HG03139 (cell line): ENCODE measurements around the gene C6orf120.
A peak's percentile ranks its signal among the peaks of the same experiment; 100 is the strongest.

ENCODE experiments used
- ATAC-seq: cut with Tn5 transposase; IDR thresholded peaks from one replicate; pipeline ENCODE4 v1.9.1; 2021; ENCODE audit not compliant: unreplicated experiment

Gene C6orf120

DNA sequence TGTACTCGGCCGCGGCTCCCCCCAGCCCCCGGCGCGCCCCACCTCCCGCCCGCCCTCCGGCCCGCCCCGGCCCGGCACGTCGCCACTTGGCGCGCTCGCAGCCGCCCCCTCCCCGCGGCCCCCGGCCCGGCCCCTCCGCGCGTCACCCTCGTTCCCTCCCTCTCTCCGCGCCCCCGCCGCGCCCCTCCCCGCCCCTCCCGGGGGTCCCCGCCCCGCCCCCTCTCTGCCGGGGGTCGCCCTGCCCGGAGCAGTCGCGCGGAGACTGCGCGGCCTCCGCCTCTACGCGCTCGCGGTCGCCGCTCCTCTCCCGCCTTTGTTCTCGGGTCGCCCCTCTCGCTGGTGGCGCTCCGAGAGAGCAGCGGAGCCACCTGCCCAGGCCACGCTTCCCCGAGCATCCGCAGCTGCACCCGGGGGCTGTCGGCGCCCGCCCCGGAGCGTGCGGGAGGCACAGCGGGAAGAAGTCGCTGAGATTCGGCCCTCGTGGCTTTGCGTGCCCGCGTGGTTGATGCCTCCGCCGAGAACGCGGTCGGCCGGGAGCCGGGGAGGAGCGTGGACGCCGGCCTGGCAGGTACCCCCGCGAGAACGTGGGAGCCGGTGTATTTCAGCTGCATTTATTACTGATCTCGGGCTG lies 22.7 kb downstream of the C6orf120 start, which contains the start of gene PHF10:
PHF10 (minus strand) TSS at position 7 of the 631 bp plus-strand sequence. CDS start 569 bp downstream, outside the sequence.
- ATAC-seq: peak; percentile 37

DNA sequence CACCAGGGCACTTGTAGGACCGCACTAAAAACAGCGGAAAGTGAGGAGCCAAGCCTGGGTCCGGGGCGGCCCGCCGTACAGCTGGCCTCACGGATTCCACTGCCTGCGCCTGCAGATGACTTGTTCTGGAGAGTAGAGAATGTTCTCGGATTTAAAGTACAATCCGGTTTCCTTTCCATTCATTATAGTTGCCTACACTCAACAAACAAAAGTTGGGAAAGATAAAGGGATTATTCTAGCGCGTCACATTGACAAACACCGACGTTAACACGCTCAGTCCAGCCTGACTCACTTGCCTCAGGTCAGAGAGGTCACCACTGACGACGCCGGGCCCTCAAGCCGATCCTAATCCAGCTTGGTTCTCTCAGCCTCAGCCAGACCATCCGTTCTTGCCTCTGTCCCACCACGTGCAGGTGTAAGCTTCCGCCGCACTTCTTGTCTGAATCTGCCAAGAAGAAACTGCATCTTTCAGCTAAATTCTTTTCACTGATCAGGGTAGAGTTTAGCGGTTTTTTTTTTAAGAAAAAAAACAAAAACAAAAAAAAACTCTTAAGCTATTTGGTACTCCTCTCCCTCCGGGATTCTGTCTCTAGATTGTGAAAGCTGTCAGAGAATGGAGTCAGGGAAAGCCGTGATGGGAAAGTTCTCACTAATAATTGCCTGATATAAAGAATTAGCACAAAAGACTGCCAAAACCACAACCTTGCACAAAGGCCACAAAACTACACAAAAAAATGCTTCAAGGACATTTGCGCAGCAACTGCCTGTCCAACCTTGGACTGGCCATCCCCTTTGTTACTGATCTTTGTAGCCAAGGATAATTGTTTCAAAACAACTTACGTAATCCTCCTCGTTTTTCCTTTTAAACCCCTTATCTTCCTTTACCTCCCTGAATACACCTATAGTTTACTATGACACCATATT lies 23.5 kb downstream of the C6orf120 start:
- no peak for ATAC-seq

DNA sequence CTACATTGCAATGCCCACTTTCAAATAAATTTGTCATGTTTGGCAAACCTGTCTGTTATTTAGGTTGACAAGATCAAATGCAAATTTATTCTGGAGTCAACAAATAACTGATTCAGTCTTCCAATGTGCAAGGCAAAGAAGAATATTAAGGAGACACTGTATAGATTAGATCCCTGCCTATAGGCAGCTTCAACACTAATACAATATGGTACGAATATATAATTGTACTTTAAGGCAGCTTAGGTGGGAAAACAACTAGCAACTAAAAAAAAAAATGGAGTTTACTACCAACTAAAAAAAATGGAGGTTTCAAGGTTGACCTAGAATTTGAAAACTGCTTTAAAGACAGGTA lies 24.1 kb downstream of the C6orf120 start:
- ATAC-seq: no peak

DNA sequence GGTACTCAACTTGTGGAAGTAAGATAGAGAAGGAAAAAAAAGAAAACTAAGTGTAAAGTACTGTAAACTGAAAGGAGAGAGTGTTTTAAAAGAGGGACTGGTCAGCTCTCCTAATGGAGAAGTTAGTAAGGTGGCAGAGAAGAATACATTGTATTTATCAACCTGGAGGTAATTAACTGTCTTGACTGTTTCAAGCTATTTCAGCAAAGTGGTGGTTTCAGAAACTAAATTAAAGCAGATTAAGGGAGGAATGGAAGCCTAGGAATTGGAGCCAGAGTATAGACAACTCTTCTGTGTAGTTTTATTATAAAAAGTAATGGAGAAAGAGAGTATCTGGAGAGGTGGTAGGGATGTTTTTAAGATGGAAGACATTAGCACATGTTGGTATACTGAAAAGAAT lies 25.0 kb downstream of the C6orf120 start:
- no peak for ATAC-seq

DNA sequence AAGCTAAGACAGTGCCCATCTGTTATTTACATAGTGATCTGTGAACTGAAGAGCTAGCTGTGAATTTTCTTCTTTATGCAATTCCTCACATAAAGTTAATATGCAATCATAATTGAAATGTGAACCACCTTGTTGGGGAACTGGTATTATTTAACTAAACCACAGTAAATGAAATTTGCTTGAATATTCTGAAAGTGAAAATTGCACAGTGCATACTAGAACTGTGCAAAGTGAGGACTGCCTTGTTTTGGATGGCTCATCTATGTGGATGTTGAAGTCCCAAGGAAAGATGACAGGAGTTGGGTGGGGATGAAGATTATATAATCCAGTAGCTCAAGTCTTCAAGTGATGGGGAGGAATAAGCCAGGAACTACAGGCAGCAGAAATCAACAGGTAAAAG lies 28.0 kb downstream of the C6orf120 start:
- ATAC-seq: no peak

DNA sequence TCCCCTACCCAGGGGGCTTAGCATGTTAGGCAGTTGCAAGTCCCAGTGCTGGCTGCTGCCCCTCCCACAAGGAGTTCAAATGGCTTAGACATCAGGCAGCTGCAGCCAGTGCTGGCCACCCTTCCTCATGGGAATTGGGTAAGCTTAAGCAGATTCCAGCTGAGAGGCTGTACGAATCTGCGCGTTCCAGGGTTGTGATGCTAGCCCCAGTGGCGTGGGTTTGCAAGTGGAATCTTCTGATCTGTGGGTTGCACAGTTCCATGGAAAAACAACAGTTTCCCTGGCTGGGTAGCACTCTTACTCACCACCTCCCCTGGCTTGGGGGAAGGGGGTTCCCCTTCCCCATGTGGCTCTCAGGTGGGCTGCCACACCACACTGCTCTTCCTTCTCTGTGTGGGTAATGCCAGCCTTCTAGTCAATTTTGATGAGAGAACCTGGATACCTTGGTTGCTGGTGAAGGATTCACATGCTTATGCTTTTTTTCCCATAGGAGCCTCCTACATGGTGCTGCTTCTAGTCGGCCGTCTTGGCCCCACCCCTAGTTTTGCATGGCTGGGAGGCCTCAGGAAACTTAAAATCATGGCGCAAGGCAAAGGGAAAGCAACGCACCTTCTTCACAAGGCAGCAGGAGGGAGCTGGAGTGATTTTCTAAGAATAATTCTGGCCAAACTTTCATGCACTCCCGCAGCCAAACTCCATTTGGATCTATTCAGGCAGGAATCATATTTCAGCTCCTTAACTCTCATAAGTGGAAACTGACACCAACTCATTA lies 36.5 kb downstream of the C6orf120 start:
- ATAC-seq: no peak

DNA sequence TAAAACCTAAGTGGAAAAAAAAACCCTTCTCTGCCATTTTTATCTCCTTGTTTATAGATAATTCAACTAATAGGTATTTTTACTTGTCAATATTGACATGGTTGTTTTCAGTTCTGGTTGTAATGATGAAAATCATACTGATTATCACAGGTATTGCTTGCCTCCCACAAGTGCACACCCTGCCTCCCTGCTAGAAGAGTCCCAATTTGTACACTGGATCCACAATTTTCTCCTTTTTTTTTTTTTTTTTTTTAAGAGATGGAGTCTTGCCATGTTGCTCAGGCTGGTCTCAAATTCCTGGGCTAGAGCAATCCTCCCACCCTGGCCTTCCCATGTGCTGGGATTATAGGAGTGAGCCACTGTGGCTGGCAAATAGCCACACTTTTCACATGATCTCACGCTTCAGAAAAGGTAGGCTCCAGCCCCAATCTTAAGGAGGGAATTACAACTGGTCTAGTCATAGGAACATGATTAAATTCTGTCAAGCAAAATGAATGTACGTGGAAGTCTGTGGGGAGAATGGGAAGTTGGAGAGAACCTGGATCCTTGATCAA lies 37.1 kb downstream of the C6orf120 start:
- ATAC-seq: no peak

DNA sequence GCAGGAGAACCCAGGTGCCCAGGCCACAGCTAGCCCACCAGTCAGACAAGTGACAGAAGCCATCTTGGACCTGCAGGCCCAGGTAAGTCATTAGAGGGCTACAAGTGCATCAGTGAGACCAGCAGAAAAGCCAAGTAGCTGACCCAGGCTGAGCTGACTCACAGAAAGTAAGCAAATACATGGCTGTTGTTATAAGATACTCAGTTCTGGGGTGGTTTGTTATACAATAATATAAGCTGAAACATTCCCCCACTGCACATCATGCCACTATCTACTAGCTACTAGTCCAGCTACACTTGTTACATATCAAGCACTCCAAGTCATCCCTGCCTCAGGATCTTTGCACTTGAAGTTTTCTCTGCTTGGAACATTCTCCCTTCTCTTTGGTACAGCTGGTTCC lies 39.4 kb downstream of the C6orf120 start:
- no peak for ATAC-seq

DNA sequence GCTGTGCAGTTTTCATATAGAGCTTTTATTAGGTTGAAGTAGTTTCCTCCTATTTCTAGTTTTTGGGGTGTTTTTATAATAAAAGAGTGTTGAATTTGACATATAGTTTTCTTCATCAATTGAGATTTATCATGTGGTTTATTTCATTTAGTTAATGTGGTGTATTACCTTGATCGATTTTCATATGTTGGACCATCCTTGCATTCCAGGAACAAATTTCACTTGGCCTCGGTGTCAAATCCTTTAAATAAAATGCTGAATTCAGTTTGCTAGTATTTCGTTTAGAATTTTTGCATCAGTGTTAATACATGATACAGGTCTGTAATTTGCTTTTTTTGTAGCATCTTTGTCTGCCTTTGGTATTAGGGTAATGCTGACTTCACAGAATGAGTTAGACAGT lies 43.5 kb downstream of the C6orf120 start:
- no peak for ATAC-seq

DNA sequence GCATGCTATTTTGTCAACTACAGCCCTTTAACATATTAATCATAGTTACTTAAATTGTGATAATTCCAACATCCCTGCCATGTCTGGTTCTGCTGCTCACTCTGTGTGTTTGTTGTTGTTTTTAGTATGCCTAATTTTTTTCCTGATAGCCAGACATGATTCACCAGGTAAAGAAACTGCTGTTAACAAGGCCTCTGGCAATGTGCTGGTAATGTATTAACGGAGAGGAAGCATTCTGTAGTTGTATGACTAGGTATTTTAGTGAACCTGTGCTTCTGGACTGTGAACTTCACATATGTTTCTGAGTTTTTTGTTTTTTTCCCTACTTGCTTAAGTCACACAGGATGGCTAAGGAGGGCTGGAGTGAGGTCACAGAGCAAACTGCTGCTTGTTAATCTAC lies 44.6 kb downstream of the C6orf120 start:
- no peak for ATAC-seq

DNA sequence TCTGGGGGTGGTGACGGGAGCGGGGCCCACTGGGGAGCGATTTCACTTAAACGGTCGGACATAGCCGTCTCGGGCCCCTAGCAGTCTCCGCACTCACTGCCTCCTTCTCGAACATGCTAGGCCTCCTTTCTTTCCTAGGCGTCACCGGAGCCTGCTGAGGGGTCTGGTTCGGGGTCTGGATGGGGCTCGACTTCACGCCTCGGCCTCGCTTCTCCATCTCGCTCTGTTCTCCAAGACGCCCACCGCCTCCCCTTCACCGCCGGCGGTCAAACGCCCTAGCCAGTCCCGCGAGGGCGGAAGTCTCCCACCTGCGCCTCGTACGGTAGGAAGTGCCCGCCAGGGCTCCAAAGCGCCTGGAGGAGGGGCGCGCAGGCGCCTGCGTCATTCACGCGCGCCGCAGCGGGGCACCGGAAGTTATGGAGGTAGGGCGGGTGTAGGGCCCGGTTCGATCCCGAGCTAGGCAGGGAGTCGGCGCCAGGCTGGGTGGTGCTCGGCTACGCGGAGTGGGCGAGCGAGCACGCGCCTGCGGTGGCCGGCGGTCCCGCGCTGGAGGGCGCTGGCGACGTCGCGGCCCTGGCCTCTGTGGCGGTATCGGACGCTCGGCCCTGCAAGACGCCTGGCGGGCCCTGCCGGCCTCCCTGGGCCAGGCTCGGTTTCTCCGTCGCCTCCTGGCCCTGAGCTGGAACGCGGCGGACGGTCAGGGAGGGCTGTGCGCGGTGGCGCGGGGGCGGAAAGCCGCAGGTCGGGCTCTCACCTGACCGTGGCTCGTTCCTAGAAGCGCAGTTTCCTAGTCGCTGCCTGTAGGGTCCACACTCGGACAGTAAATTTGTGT lies 49.5 kb downstream of the C6orf120 start, which contains the start of the genes DYNLT2 and ERMARD:
DYNLT2 (minus strand) TSS at position 331 of the 832 bp plus-strand sequence; CDS start at position 217, 114 bp downstream.
ERMARD (plus strand) TSS at position 381 of the 832 bp plus-strand sequence; CDS start at position 417, 36 bp downstream.
- peak; percentile 95 for ATAC-seq

DNA sequence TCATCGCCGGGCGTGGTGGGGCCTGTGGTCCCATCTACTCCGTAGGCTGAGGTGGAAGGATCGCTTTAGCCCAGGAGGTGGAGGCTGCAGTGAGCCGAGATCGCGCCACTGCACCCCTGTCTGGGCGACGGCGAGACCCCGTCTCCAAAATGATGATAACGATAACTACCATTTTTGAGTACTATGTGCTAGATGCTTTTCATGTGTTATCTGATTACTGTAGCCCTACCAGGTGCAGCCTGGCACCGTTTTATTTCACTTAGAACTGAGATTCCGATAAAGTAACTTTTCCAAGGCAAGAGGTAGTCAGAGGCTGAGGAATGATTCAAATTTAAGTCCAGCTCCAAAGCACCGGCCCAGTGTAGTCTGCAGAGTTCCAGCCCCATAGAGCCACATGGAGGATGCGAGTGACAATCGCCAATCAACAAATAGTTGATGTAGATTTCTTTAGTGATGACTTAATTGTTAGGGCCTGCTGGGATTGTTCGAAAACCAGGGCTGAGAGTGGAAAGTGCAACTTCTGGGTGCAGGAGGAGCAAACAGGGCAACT lies 50.2 kb downstream of the C6orf120 start:
- ATAC-seq: no peak
